Lower leg skin (tissue), 4 donors: Measurements from ENCODE around the gene MNX1. TPM values are rescaled to one million over a fixed set of nuclear protein-coding genes. Genes with fewer than 3 reads are reported as not detected.

Source experiments
- DNase-seq, 2 donors: peaks; one replicate each; pipeline ENCODE4 v3.0.0-alpha.2; 2019; ENCODE audit warnings: low spot score in 2 of 2
- H3K4me3 ChIP-seq: fragments of 200-600 bp; sonication (generic); 2 replicates; pipeline ENCODE4 v1.5.1; 2017; ENCODE audit warnings: mild to moderate bottlenecking, low read depth; ENCODE audit not compliant: poor library complexity, severe bottlenecking
- POLR2A ChIP-seq, 2 donors: fragments of 450-650 bp; IDR thresholded peaks; one replicate each; pipeline ENCODE4 v1.6.1; 2016 to 2017; ENCODE audit warnings: antibody characterized with exemption in 2 of 2, mild to moderate bottlenecking in 1 of 2, moderate library complexity in 1 of 2
- WGBS, 2 donors: methylation state at CpG; one replicate each; pipeline ENCODE4 v1.1.5; 2018; 5-methylcytosine and 5-hydroxymethylcytosine counted together
- intact Hi-C: fragments of 100-400 bp; cut with DNase I; formaldehyde crosslinking; loops from one replicate; pipeline ENCODE4 v1.15.0; 2023; ENCODE audit warnings: low total_unique reads
- total RNA-seq, 4 donors: library from RNA; depleted of rRNA; stranded (reverse); fragments of >200 nt; gene quantifications; one replicate each; pipeline ENCODE4 v1.1.0, GENCODE V29; 2016
- TF ChIP-seq, protein P1 (sequence below), 3 donors: fragments of 450-650 bp; IDR thresholded peaks; one replicate each; pipeline ENCODE4 v1.5.1; 2016; ENCODE audit warnings: antibody characterized with exemption in 3 of 3, mild to moderate bottlenecking in 3 of 3, moderate library complexity in 2 of 3

Gene MNX1
- total RNA-seq, 4 donors from 2014 or later = 0.76 TPM; not detected in 3

DNA sequence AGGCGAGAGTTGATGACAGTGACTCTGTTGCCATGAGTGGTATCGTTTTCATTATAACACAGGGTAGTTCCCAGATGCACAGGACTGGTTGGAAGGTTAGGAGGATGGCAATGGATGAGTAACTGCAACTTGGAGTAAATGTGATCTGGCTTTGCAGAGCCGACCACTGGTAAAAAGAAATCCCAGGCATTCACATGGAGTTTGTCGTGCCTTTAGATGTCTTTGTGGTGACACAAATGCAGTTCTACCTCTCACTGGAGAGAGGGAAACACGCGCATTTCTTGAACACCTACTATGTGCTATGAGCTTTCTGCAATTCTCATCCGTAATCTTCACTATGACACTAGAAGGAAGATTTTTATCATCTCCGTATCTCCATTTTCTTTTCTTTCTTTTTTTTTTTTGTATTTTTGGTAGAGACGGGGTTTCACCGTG lies 1.7 kb upstream of the MNX1 start:
- 21 to 23% methylated on average over 10 of the region's 10 CpGs for WGBS, 2 donors
- intact Hi-C loops = no loop called here
- no peak for DNase-seq
- H3K4me3 ChIP-seq = no peak overlapping the region
- TF ChIP-seq, protein P1, sequence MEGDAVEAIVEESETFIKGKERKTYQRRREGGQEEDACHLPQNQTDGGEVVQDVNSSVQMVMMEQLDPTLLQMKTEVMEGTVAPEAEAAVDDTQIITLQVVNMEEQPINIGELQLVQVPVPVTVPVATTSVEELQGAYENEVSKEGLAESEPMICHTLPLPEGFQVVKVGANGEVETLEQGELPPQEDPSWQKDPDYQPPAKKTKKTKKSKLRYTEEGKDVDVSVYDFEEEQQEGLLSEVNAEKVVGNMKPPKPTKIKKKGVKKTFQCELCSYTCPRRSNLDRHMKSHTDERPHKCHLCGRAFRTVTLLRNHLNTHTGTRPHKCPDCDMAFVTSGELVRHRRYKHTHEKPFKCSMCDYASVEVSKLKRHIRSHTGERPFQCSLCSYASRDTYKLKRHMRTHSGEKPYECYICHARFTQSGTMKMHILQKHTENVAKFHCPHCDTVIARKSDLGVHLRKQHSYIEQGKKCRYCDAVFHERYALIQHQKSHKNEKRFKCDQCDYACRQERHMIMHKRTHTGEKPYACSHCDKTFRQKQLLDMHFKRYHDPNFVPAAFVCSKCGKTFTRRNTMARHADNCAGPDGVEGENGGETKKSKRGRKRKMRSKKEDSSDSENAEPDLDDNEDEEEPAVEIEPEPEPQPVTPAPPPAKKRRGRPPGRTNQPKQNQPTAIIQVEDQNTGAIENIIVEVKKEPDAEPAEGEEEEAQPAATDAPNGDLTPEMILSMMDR (IDR thresholded peaks at IDR 0.05) = no peak
- no peak for TF ChIP-seq POLR2A (IDR thresholded peaks at IDR 0.05)

DNA sequence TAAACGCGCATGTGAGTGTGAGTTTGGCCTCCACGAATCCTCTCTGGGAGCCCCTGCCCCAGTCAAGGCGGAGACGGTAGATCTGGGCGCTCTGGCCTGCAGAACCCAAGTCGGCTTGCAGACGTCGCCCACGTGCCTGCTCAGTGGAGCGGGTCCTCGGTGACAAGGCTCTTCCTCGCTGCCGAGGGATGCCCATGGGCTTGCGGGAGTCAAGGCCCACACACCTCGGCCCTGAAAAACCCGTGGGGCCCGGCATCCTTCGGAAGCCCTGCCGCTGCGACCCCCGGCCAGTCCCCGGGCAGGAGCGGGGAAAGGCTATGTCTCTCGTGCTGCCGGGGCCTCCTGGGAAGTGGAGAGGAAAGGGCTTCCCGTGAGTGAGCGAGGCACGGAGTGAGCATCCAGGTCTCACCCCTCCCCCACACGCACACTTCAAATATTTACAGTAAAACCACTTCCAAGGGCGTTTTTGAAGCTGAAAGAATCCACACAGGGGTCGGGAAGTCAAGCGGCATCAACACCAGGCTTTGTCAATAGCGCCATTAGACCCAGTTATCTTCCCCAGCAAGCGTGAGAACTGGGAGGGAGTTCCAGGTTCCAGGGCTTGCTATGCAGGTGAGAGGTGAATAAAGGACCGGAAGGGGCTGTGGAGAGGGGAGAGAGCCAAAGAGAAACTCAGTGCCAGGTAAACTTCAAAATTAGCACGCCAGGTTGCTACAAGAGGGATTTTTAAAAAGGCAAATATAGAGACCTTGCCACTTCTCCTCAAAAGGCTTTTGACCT lies 1.1 kb upstream of the MNX1 start:
- no peak for DNase-seq
- H3K4me3 ChIP-seq = no peak overlapping the region
- TF ChIP-seq POLR2A (IDR thresholded peaks at IDR 0.05) = no peak
- TF ChIP-seq, protein P1 (IDR thresholded peaks at IDR 0.05) = no peak
- intact Hi-C loops = no loop called here
- WGBS, 2 donors = 3% methylated on average over 23 to 25 of the region's 37 CpGs

DNA sequence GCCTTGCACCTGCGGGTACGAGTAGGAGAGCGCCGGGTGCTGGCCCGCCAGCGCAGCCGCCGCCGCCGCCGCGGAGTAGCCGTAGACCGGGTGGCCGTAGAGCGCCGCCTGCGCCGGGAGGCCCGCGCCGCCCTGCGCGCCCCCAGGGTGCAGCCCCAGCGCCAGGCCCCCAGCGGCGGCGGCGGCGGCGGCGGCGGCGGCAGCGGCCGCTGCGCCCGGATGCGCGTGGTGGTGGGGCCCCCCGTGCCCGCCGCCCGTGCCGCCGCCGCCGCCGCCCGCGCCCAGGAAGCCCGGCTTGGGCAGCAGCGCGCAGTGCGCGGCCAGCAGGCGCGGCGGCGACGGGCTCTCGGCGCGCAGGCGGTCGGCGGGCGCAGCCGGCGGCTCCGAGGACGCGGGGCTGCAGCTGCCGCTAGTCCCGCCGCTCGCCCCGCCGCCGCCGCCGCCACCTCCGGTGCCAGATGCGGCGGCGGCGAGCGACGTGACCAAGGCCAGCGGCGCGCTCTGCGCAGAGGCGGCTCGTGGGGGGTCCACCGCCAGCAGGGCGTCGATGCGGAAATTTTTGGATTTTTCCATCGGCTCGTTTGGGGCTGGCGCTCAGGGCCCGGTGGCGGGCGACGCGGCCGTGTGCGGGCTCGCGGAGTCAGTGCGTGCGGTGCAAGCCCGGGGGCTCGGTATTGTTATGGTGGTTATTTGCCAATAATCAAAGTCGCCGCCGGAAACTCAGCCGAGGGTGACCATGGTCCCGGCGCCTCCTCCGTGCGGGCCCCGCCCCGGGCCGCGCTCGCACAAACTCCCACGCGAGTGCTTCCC lies 480 bp downstream of the MNX1 start:
- 0 to 1% methylated on average over 10 to 66 of the region's 130 CpGs for WGBS, 2 donors
- intact Hi-C loops = no loop called here
- no peak for TF ChIP-seq POLR2A (IDR thresholded peaks at IDR 0.05)
- H3K4me3 ChIP-seq = peak overlapping the region; percentile 37
- DNase-seq = no peak

DNA sequence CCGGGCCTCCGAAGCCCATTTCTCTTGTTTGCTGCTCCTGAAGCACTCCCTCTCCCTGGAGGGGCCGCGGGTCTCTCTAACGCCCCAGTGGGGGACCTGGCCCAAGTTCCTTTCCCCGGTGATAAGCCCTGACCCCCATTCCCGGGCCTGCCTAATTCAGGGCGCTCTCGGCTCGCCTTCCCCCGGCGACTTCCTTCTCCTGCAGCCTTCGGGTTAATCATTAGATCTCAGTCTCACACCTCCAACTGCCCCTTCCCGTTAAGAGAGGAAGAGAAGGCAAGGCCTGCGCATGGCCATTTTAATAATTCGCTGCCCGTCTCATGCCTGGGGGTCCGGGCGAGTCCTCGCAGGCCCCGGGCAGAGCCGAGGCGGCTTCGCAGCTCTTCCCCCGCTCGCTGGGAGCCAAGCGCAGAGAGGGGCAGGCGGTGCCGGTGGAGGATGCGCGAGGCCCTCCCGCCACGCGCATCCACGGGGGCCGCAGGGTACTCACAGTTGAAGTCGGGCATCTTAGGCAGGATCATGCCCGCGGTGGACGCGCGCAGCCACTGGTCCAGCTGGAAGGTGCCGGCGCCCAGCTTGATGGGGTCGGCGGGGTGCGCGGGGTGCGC lies 1.2 kb downstream of the MNX1 start:
- intact Hi-C loops = no loop called here
- WGBS, 2 donors = 1 to 2% methylated on average over 43 to 45 of the region's 49 CpGs
- H3K4me3 ChIP-seq = no peak overlapping the region
- TF ChIP-seq, protein P1 (IDR thresholded peaks at IDR 0.05) = no peak
- TF ChIP-seq POLR2A (IDR thresholded peaks at IDR 0.05) = no peak
- no peak for DNase-seq

DNA sequence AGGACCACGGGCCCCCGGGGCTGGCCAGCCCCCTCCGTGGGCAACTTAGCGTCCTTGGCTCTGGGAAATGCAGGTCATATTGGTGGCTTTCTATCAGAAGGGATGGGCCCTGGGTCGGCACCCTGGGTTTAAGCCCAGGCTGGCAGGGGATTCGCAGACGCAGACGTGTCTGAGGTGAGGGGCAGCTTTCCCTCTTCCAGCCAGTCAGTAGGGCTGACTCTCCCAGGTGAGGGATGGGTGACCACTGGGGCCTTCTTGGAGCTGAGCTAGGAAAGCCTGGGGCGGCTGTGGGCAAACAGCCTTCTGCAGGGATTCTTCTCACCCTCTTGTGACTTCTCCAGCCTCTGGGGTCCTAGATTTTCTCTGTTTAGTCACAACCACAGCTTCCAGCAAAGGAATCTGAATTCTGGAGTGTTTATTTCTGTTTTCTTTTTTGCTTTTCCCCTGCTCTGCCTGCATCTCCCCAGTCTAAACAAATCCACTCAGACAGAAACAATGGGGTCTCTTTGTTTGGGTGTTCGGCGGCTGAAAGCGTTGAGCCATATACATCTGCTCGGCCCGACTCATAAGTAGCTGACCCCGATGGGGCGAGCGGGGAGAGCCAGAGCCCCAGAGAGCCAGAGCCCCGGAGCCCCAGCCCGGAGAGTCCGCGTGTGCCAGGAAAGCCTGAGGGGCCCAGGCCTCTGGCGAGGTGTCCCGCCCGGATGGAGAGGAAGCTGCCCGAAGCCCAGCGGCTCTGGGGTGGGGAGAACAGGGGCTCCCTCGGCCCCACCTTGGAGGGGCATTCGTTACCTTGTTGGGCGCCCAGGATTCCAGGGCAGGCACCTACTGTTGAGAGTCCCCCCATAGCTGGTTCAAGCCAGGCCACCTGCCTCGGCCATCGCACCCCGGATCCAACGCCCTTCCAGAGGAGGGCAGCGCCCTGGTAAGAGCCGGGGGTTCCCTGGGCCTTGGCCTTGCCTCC lies 2.0 kb downstream of the MNX1 start:
- no peak overlapping the region for H3K4me3 ChIP-seq

More for the DNA sequence above, 2.0 kb downstream of the MNX1 start:
- TF ChIP-seq POLR2A (IDR thresholded peaks at IDR 0.05) = no peak
- TF ChIP-seq, protein P1 (IDR thresholded peaks at IDR 0.05) = no peak
- intact Hi-C loops = no loop called here
- DNase-seq = peak in 1 of 2 donors; percentile 80
- 16 to 21% methylated on average over 30 to 31 of the region's 35 CpGs for WGBS, 2 donors
